Uterus (tissue), 2 donors: Measurements from ENCODE around the gene SPIRE2.

Experiments used
- POLR2A ChIP-seq, 2 donors: fragments of 450-650 bp; IDR thresholded peaks; one replicate each; pipeline ENCODE4 v1.6.1; 2016; ENCODE audit warnings: antibody characterized with exemption in 2 of 2, mild to moderate bottlenecking in 1 of 2, moderate library complexity in 1 of 2
- TF ChIP-seq, protein P1 (sequence below), 4 experiments: fragments of 200-600 bp in 2 of 4; fragments of 450-650 bp in 2 of 4; sonication (generic) in 2 of 4; IDR thresholded peaks; one replicate each; pipeline ENCODE4 v1.5.1; 2016 to 2019; ENCODE audit warnings: antibody characterized with exemption in 4 of 4, mild to moderate bottlenecking in 2 of 4, moderate library complexity in 1 of 4

DNA sequence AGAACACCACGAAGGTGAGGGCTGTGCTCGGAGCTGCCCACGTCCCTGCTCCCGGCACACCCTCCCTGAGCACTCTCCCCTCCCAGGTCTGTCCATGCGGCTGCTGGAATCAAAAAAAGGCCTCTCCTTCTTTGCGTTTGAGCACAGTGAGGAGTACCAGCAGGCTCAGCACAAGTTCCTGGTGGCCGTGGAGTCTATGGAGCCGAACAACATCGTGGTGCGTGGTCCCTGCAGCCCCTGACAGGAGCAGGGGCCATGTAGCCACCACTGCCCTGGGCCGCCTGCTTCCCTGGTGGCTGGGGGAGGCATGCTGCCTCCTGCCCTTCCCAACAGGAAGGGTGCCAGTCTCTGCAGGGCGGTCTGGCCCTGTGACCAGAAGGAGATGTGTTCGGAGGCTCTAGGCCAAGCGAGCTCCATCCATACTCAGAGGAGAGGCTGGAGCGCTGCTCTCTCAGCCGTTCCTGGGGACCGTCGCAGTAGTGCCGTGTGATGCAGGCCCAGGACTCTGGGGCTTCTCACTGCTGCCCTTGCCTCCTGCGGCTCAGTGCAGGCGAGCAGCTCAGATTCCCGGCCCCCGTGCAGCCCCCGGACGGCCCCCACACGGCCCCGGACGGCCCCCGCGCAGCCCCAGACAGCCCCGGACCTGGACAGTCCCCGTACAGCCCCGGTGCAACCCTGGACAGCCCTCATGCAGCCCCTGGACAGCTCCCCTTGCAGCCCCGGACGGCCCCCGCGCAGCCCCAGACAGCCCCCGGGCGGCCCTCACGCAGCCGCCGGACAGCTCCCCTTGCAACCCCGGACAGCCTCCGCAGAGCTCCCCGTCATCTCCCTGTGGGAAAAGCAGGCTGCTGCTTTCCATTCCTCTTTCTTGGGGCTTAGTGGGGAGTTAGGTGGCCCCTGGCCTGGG is 65.6 kb downstream of the SPIRE2 start:
- no peak for TF ChIP-seq POLR2A (IDR thresholded peaks at IDR 0.05)
- TF ChIP-seq, protein P1, sequence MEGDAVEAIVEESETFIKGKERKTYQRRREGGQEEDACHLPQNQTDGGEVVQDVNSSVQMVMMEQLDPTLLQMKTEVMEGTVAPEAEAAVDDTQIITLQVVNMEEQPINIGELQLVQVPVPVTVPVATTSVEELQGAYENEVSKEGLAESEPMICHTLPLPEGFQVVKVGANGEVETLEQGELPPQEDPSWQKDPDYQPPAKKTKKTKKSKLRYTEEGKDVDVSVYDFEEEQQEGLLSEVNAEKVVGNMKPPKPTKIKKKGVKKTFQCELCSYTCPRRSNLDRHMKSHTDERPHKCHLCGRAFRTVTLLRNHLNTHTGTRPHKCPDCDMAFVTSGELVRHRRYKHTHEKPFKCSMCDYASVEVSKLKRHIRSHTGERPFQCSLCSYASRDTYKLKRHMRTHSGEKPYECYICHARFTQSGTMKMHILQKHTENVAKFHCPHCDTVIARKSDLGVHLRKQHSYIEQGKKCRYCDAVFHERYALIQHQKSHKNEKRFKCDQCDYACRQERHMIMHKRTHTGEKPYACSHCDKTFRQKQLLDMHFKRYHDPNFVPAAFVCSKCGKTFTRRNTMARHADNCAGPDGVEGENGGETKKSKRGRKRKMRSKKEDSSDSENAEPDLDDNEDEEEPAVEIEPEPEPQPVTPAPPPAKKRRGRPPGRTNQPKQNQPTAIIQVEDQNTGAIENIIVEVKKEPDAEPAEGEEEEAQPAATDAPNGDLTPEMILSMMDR (IDR thresholded peaks at IDR 0.05) = no peak
